Pulmonary artery endothelial cell (primary cell): Measurements from ENCODE around the gene IMMP2L. TPM values are rescaled to one million over a fixed set of nuclear protein-coding genes. Genes with fewer than 3 reads are reported as not detected.
A peak's percentile ranks its signal among the peaks of the same experiment; 100 is the strongest.

Source experiments
- DNase-seq: peaks from one replicate; pipeline ENCODE4 v3.0.0-alpha.2; 2011; ENCODE audit warnings: low read depth, low spot score
- total RNA-seq: library from RNA; depleted of rRNA; stranded (reverse); fragments of >200 nt; gene quantifications from 2 replicates; pipeline ENCODE4 v1.2.3, GENCODE V29; 2014

IMMP2L gene
- total RNA-seq, 1 donor from 2014 or later: 9.6 TPM

DNA sequence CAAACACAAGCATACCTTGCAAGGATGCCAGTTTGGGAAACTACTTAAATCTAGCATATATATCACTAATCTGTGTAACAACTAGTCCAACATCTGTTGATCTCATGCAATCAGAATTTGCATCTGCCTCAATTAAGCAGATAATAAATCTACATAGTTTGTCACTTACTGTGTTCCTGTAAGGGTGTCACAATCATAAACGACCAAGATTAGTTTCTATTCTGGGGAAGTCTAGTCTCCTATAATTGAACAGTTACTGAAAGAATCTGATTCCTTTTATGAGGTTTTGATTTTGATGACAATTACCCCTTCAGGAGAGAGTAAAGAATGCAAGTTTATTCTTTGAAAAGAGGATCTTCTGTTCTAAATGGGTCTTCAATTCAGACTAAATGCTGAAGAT, 556.8 kb downstream of the IMMP2L start:
- DNase-seq: no peak

DNA sequence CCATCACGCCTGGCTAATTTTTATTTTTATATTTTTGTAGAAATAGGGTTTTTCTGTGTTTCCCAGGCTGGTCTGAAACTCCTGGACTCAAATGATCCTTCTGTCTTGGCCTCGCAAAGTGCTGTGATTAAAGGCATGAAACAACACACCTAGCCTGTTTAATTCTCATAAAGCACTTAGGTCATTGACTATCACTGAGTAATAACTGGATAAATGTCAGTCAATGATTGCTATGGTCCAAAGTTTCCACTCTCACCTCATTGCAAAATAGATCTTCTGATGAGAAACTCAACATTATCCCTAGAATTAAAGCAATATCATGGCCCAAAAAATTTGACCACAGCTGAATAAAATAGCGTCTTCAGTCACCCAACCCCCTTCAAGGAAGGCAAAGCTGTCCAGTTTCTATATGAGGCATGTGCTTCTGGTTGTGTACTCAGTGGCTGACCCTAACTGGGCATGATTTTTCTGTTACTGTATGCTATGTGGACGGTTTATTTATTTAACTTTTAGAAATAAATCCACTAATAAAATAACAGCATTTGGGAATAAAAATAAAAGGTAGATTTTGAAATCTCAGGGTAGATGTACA, 557.9 kb downstream of the IMMP2L start:
- no peak for DNase-seq

DNA sequence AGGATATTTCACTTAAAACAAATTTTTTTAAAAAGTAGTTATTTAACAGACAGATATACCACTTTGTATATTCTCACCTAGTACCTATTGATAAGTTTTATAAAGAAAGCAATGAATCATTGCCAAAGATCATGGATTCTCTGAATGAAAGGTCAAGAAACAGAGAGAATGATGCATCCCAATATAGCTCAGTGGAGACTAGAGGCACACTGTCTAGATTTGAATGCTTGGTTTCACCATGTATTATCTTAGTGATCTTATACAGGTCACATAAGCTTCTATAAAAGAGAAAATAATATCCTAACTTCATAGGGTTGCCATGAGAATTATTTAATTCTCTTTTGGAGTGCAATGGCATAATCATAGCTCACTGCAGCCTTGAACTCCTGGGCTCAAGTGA, 558.4 kb downstream of the IMMP2L start:
- no peak for DNase-seq

DNA sequence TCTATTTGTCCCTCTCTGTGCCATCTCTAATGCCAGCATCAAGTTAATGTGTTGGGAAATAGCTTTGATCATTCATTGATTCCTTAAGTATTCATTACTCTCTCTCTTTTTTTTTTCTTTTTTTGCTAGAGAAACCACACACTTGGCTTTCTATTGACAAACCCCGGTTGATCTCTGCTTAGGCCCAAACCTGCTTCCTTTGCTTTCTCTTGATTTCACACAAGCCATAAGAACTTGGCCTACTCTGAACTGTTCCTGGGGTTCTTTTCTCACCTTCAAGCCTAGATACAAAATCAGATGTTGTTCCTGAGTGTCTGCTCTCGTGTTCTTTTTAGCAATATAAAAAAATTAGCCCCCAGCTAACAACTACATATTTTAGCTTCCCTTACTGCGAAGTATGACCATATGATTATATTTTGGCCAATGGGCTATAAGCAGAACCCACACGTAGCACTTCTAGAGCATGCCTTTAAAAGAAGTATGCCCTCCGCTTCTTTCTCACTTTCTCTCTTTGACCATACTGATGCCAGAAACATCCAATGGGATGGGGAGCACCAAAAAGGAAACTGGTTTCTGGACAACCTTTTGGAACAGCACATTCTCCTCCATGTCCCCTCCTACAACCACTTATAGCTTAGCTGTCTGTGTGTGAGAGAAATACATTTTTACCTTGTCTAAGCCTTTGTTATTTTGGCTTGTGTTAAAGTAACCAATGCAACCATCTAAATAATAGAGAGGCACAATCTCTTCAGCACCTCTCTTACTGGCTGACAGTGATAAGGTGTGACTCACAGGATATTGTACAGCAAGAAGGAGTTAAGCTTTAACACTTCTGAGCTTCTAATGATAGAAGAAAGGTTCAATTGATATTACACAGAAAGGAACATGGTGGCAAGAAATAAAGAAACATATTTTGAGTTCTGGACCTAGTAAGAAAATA, 568.0 kb downstream of the IMMP2L start:
- DNase-seq: peak; percentile 4

DNA sequence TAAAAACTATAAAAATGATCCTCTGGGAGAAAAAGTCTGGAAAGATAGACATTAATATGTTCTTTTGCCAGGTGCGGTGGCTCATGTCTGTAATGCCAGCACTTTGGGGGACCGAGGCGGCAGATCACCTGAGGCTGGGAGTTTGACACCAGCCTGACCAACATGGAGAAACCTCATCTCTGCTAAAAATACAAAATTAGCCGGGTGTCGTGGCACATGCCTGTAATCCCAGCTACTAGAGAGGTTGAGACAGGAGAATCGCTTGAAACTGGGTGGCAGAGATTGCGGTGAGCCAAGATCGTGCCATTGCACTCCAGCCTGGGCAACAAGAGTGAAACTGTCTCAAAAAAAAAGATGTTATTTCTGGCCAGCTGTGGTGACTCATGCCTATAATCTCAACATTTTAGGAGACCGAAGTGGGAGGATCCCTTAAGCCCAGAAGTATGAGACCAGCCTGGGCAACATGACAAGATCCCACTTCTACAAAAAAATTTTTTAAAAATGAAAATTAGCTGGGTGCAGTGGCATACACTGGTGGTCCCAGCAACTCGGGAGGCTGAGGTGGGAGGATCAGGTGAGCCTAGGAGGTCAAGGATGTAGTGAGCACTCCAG, 573.3 kb downstream of the IMMP2L start:
- DNase-seq: no peak

DNA sequence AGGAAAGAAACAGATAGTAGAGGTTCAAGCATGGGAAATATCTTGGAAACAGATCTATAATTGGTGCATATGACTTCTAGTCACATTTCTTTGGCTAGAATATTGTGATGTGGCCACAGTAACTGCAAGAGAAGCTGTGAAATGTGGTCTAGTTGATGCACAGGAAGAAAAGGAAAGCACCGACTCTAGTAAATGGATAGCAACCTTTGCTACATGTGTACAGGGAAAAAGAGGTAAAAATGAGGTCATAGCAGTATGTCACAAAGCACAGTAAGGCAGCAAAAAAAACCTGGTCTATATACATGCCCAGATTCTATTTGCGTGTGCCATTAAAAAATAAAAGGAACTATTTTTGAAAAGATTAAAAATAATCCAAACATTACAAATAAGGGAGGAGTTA, 573.9 kb downstream of the IMMP2L start:
- DNase-seq: no peak

DNA sequence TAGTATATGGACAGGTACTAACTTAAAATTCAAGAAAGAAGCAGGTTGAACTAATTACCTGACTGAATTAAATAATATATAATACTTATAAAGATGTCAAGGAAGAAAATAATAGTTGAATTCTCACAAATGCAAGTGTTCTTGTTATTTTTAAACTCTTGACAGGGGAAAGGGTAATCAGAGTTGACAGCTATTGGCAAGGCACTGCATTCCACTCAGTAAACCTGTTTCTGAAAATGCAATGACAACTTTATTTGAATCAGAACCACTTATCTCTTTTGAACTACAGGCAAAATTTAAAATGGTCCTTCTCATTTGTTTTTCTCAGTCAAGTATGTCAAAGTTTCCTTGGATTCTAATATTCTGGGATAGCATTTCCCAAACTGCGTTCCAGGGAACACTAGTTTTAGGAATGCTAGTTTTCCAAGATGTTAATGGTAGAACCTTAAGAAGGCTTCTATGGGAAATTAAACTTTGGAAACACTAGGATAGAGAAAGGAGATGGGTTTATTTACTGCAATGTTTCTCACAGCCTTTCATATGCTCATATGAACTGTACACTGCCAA, 575.1 kb downstream of the IMMP2L start:
- no peak for DNase-seq

DNA sequence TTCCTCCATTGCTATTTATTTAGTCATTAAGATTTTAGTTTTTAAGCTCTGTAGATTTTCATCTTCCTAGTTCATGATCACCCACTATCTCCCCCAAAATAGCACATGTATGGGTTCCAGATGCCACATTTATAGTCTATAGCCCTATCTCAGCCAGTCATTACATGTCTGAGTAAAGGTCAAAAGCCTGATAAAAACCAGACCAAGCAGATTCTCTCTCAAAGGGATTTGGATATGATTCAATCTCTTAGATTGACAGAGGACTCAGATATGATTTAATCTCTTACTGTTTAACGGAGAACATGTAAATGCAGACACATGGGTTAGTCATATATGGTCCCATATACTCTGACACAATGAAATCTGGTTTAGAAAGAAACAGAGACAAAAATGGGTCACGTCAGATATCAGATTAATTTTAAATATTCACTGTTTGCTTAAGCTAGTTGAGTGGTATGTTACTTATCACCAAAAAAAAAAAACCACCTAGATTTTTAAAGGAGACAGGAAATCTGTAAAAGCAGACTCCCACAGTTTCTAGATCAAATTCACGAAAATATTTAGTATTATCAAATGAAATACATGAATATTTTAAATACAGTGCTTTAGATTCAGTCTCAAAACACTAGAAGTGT, 578.4 kb downstream of the IMMP2L start:
- no peak for DNase-seq

DNA sequence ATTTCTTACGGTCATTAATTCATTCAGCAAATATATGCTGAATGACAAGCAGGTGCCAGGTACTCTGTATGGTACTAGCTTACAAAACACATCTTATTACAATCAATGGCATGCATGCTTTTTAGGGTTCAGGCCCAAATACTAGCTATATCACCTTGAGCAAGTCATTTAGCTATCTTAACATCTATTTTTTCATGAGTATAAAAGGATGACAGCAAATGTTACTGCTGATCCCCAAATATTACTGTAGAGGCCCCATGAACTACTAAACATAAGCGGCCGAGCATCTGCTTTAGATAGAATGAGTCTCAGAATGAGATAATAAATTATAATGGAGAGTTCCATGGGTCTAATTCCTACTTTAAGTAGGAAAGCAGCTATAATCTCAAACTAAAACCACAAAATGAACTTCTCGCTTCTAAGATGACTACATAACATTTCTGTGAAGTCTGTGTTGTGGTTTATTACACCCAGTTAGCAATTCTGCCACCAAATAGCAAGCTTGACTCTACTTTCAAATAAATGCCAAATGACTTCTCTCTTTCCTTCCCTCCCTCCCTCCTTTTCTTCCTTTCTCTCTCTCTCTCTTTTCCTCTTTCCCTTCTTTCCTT, 585.1 kb downstream of the IMMP2L start:
- DNase-seq: no peak

DNA sequence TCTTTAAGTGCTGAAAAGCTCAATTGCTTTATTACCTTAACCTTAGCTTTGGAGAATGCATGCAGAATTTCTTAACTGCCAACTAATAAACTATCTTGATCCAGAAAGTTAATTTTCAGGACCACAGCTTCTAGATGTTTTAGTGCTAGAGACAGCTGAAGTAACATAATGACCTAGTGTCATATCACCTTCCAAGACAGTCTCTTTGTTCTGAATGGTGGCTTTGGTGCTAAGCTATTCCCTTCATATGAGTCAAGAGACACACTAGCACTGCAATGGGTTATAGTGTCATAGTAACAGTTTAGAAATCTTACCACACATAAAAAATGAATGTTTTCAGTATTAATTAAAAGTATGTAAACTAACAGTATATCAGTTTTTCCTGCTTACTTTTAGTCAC, 586.8 kb downstream of the IMMP2L start:
- no peak for DNase-seq

DNA sequence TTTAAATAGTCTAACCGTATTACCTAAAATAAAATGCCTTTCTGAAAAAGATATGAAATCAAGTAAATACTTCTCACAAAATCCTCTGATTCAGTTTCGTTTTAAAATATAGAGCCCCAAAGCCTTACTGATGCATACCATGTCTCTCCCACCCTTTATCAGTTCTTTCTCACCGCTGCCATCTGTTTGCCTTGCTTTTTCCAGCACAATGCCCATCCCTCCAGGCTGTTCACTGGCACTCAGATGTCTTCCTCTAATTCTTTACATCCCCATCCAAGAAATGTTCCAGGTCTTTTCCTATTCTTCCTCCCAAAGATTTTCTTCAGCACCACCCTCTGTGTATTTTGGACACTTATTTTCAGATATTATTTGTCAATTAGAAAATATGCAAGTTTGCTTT, 587.9 kb downstream of the IMMP2L start:
- DNase-seq: no peak

DNA sequence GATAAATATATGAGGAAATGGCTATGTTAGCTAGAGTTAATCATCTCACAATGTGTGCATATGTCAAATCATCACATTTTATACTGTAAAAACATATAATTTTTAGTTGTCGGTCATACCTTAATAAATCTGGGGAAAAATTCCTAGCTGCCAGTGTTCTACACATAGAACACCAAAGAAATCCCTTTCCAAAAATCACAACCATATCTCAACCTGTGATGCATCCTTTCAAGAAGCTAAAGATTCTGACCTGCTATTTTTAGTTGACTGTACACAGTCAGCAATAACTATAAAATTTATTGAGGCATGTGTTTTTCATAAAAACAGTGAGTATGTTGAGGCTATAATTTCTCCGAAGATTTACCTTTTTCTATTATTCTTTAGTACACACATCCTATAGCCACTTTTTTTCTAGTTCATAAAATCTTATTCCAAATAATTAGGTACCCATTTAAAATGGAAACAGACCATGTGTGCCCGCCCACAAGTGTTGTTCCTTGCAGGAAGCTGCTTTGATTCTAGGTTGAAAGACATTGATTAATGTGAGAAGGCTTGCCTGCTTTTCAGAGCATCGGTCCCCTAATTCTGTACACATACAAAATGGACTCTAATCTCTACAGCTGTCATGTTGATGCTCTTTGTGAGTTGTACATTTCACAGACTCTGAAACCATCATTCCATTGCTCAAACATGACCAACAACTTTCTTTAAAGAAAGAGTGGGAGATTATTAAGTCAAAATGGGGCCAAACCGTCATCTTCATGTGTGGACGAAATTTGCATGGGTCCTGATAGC, 588.9 kb downstream of the IMMP2L start:
- DNase-seq: no peak

DNA sequence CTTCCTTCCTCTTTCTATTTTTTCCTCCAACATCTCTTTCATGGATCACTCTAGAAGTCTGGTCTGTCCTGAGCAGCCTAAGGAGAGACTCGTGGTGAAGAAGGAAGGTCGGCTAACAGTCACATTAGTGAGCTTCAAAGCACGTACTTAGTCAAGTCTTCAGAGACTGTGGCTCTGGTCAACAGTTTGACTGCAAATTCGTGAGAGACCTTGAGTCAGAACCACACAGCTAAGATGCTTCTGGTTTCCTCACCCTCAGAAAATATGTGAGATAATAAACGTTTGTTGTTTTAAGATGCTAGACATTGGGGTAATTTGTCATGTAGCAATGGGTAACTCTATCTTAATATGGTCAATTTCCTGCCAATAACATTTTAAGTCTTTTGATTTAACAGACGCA, 597.5 kb downstream of the IMMP2L start:
- DNase-seq: no peak

DNA sequence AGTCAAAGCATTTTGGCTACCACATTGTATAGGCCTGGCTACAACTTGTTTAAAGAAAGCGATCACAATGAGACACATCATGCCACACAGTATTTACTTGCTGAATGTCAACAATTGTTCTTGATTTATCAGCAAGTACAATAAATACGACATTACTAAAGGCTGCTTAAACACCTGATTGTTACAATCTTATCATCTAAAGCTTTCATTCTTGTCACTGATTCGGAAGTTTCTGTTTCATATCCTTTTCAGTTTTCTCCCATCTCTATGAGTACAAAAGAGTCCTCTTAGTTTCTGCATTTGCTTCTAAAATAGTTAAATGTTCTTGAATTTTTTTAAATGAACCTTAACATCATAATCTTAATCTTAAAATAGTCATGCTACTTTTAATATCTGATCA, 599.5 kb downstream of the IMMP2L start:
- no peak for DNase-seq

DNA sequence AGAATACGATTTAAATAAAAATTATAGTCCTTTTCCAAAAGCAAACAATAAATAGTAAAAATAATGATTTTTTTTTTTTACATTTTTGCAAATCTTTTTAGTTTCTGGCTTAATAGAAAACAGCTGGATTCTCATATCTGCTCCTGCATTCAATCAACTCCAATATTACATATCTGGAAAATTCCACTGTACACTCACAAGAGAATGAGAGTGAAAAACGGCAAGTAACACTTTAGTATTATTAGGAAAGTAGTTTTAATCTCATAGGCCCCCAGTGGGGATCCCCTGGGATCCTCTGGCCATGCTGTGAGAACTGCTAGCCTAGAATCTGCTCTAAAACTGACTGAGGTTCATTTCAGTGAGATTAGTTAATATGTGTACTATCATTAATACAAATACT, 599.9 kb downstream of the IMMP2L start:
- DNase-seq: no peak

DNA sequence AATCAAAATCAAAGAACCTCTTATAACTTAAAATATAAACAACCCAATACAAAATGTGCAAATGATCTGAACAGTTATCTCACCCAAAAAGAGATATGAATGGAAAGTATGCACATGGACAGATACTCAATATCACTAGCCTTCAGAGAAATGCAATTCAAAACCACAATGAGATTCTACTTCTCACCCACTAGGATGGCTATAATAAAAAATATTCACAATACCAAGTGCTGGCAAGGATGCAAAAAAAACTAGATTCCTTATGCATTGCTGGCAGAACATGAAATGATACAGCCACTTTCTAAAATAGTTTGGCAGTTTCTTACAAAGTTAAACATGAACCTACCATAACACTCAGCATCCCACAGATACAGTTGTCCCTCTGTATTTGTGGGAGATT, 601.5 kb downstream of the IMMP2L start:
- no peak for DNase-seq

DNA sequence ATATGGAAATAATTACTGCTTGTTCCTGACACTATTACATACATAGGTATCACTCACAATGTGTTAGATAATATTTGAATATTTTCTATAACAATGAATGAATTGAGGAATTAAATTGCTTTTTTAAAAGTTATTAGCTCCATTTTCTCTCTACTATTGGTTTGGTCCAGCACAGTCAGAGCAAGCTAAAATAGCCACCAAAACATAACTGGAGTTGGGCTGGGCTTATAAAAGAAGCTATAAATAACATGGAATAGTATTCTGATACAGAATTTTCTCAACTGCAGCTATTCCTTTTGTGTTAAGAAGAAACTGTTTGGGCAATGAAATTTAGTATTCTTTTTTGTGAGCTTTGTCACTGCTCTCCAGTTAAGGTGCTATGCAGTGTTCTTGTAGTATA, 614.0 kb downstream of the IMMP2L start:
- DNase-seq: no peak

DNA sequence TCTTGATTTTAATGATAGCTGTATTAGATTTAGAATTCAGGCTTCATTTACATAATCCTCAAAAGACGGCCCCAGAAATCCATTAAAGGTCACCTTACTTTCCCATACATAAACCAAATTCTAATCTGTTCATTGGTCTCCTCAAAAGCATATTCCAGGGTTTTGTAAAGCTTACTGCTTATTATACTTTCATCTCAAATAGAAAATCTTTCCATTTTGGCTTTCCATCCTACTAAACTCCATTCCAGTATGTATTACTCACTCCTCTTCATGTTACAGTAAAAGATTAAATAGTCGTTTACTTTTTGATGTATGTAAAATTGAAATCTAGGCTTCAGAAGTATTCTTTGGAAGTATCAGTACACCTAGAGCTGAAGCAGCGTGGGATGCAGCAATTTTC, 614.9 kb downstream of the IMMP2L start:
- no peak for DNase-seq

DNA sequence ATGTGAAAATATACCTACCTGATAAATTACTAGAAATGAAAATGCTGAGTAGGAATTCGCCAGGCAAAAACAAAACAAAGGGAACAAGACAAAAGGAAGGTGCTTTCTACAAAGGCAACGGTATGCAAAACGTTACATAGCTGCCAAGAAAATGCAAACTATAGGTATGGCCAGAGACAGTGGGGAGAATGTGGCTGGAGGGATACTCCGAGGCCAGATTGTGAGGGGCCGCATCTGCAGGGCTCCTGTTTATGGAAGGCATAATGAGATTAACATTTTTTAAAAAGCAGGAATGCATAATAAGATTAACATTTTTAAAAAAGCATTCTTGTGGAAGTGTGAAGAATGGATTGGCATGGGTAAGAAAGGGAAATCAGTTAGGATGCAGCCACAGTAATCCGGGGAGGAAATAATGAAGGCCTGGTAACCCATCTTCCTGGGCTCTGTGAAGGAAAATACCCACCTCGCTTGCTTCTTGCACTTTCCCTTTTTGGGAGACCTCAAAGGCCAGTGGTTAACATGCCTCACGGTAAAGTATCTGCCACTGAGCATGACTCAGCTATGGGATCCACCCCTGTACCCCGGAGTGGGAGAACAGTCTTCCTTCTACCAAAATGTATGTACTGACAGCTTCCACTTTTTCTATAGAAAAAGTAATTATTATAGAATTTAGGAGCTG, 617.2 kb downstream of the IMMP2L start:
- DNase-seq: no peak

DNA sequence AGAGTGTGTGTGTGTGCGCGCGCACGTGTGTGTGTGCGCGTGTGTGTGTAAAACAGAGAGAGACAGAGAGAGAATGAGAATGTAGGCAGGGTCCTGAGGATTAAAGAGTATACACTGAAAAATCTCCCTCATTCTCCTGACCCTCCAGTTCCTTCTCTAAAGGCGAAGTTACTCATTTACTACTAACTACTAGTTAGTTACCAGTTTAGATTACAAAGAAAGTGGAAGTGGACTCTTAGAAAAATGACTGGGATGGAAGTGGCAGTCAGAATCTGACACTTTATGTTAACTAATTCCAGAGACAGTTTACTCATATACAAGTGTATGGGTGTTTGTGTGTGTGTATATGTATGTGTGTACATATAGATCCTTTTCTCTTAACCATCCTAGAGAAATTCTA, 617.8 kb downstream of the IMMP2L start:
- no peak for DNase-seq
